Transverse colon (tissue), 3 donors: Measurements from ENCODE around the gene CLSTN2.

ENCODE experiments used
- EP300 ChIP-seq: sonication (generic); formaldehyde crosslinking; IDR thresholded peaks from one replicate; pipeline ENCODE4 v1.6.1; 2017; ENCODE audit warnings: antibody characterized with exemption, low read depth
- TF ChIP-seq, protein P1 (sequence below), 5 experiments: fragments of 200-600 bp in 3 of 5; fragments of 450-650 bp in 2 of 5; sonication (generic) in 3 of 5; IDR thresholded peaks; 1 replicate in 2 of 5; 2 replicates in 3 of 5; pipeline ENCODE4 v1.5.1; 2016 to 2017; ENCODE audit warnings: antibody characterized with exemption in 5 of 5, inconsistent platforms in 3 of 5, mild to moderate bottlenecking in 2 of 5, moderate library complexity in 1 of 5

DNA sequence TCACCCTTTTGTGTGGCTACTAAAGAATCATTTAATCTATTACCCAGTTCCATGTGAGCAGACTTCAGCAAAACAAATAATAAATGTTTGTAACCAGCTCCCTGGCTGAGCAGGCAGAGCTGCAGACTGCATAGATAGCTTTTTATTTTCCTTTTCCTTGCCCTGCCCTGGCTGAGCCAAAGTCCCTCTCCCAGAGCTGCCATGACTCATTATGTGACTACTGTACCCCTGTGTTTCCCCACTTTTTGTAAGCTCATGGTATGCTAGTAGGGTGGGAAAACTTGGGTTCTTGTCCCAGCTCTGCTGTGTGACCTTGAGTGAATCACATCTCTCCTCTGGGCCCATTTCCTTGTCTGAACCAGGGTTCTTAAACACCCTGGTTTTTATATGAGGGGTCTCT is 127.5 kb downstream of the CLSTN2 start:
- TF ChIP-seq EP300: no peak
- TF ChIP-seq, protein P1, sequence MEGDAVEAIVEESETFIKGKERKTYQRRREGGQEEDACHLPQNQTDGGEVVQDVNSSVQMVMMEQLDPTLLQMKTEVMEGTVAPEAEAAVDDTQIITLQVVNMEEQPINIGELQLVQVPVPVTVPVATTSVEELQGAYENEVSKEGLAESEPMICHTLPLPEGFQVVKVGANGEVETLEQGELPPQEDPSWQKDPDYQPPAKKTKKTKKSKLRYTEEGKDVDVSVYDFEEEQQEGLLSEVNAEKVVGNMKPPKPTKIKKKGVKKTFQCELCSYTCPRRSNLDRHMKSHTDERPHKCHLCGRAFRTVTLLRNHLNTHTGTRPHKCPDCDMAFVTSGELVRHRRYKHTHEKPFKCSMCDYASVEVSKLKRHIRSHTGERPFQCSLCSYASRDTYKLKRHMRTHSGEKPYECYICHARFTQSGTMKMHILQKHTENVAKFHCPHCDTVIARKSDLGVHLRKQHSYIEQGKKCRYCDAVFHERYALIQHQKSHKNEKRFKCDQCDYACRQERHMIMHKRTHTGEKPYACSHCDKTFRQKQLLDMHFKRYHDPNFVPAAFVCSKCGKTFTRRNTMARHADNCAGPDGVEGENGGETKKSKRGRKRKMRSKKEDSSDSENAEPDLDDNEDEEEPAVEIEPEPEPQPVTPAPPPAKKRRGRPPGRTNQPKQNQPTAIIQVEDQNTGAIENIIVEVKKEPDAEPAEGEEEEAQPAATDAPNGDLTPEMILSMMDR (IDR thresholded peaks at IDR 0.05): no peak
